H1 (cell line): ENCODE data around the gene NCOA1. TPM values are rescaled to one million over a fixed set of nuclear protein-coding genes. Genes with fewer than 3 reads are reported as not detected.

Source experiments
- CTCF ChIA-PET: fragments of 300-600 bp; sonication (Branson Sonifier 250); formaldehyde crosslinking; loops from one replicate; lab custom pipeline; 2021; ENCODE audit not compliant: partially characterized antibody; lab: Charles Lee
- POLR2A ChIA-PET: fragments of 300-600 bp; sonication (Branson Sonifier 250); formaldehyde crosslinking; loops from one replicate; lab custom pipeline; 2021; ENCODE audit warnings: inconsistent platforms; ENCODE audit not compliant: partially characterized antibody; lab: Charles Lee
- DNase-seq, 2 experiments: peaks; one replicate each; pipeline versions ENCODE4 v3.0.0 to v3.0.0-alpha.2; 2010 to 2022; ENCODE audit warnings: low spot score in 2 of 2, low read depth in 1 of 2, mixed read lengths in 1 of 2
- FAIRE-seq: peaks from 2 replicates; lab custom pipeline; 2011; peaks lifted over from hg19 to GRCh38; lab: Jason Lieb, UNC
- H2AFZ ChIP-seq: 2 replicates; pipeline ENCODE4 v1.8.1; 2012; ENCODE audit warnings: low read length, inconsistent platforms
- H2AK5ac ChIP-seq: 2 replicates; pipeline ENCODE4 v1.6.1; 2013; ENCODE audit warnings: low read depth, low read length
- H2BK120ac ChIP-seq: replicated peaks from 2 replicates; pipeline ENCODE3; 2013; ENCODE audit warnings: low read depth, low read length, inconsistent platforms
- H2BK12ac ChIP-seq: 2 replicates; pipeline ENCODE4 v1.6.1; 2013; ENCODE audit warnings: low read depth, low read length
- H2BK15ac ChIP-seq: 2 replicates; pipeline ENCODE4 v1.6.1; 2013; ENCODE audit warnings: low read length
- H2BK20ac ChIP-seq: 2 replicates; pipeline ENCODE4 v1.6.1; 2013; ENCODE audit warnings: low read length
- H2BK5ac ChIP-seq: 2 replicates; pipeline ENCODE4 v1.6.1; 2013; ENCODE audit warnings: low read depth, low read length
- H3K14ac ChIP-seq: 2 replicates; pipeline ENCODE4 v1.6.1; 2013; ENCODE audit warnings: inconsistent platforms; ENCODE audit not compliant: insufficient read length
- H3K18ac ChIP-seq: 2 replicates; pipeline ENCODE4 v1.6.1; 2013; ENCODE audit warnings: low read length; ENCODE audit errors: extremely low read depth
- H3K23ac ChIP-seq: 2 replicates; pipeline ENCODE4 v1.6.1; 2013; ENCODE audit warnings: inconsistent platforms; ENCODE audit not compliant: insufficient read length
- H3K23me2 ChIP-seq: 2 replicates; pipeline ENCODE4 v1.6.1; 2013; ENCODE audit warnings: low read depth, low read length
- H3K27ac ChIP-seq: 2 replicates; pipeline ENCODE4 v1.6.1; 2011; ENCODE audit warnings: low read depth, low read length, inconsistent platforms
- H3K27me3 ChIP-seq, 4 experiments: replicated peaks in 1 of 4; 1 replicate in 1 of 4; 2 replicates in 3 of 4; pipeline versions ENCODE4 v1.6.1 to v1.8.1; 2011 to 2013; ENCODE audit warnings: low read length in 3 of 4, mild to moderate bottlenecking in 3 of 4, inconsistent platforms in 2 of 4, mixed read lengths in 2 of 4, moderate library complexity in 1 of 4; ENCODE audit not compliant: control insufficient read depth in 3 of 4, insufficient read depth in 3 of 4; ENCODE audit errors: extremely low read depth in 1 of 4
- H3K36me3 ChIP-seq, 4 experiments: 2 replicates each; pipeline versions ENCODE4 v1.6.1 to v1.8.1; 2011 to 2013; ENCODE audit warnings: mild to moderate bottlenecking in 4 of 4, low read length in 3 of 4, moderate library complexity in 2 of 4, control low read depth in 1 of 4, inconsistent platforms in 1 of 4; ENCODE audit not compliant: insufficient read depth in 4 of 4, control insufficient read depth in 2 of 4
- H3K4ac ChIP-seq: replicated peaks from 2 replicates; pipeline ENCODE3; 2013; ENCODE audit warnings: low read length, low read depth, mixed read lengths, inconsistent platforms; ENCODE audit not compliant: insufficient read length
- H3K4me1 ChIP-seq, 4 experiments: replicated peaks in 1 of 4; 1 replicate in 1 of 4; 2 replicates in 3 of 4; pipeline versions ENCODE4 v1.6.1 to v1.8.1; 2011 to 2013; ENCODE audit warnings: low read length in 3 of 4, inconsistent platforms in 2 of 4, mixed read lengths in 1 of 4; ENCODE audit not compliant: insufficient read depth in 4 of 4, control insufficient read depth in 3 of 4
- H3K4me2 ChIP-seq, 2 experiments: 2 replicates each; pipeline versions ENCODE4 v1.6.1 to v1.8.1; 2011 to 2013; ENCODE audit warnings: low read depth in 2 of 2, low read length in 2 of 2, control low read depth in 1 of 2, inconsistent platforms in 1 of 2, mild to moderate bottlenecking in 1 of 2; ENCODE audit not compliant: insufficient read depth in 1 of 2
- H3K4me3 ChIP-seq, 4 experiments: fragments of 200-600, 300-600 bp in 1 of 4; sonication (generic), shearing (Covaris generic), sonication (Bioruptor Twin) in 1 of 4; 2 replicates each; pipeline versions ENCODE4 v1.5.1 to v1.8.1; 2011 to 2016; ENCODE audit warnings: low read length in 4 of 4, low read depth in 3 of 4, control low read depth in 2 of 4, inconsistent platforms in 2 of 4, mild to moderate bottlenecking in 2 of 4, mixed read lengths in 1 of 4, moderate library complexity in 1 of 4; ENCODE audit not compliant: insufficient read depth in 2 of 4; ENCODE audit errors: extremely low read depth in 1 of 4
- H3K56ac ChIP-seq: replicated peaks from 2 replicates; pipeline ENCODE3; 2013; ENCODE audit warnings: low read depth, mild to moderate bottlenecking, mixed read lengths, low read length, inconsistent platforms; ENCODE audit not compliant: insufficient read length
- H3K79me1 ChIP-seq: 2 replicates; pipeline ENCODE4 v1.6.1; 2013; ENCODE audit warnings: low read depth, low read length, control low read depth
- H3K79me2 ChIP-seq, 2 experiments: 2 replicates each; pipeline versions ENCODE4 v1.6.1 to v1.8.1; 2012 to 2013; ENCODE audit warnings: low read length in 2 of 2, mild to moderate bottlenecking in 2 of 2, inconsistent platforms in 1 of 2; ENCODE audit not compliant: insufficient read depth in 2 of 2, control insufficient read depth in 1 of 2
- H3K9ac ChIP-seq, 4 experiments: replicated peaks in 1 of 4; 1 replicate in 1 of 4; 2 replicates in 3 of 4; pipeline versions ENCODE4 v1.6.1 to v1.8.1; 2011 to 2013; ENCODE audit warnings: low read depth in 3 of 4, low read length in 3 of 4, control low read depth in 2 of 4, mild to moderate bottlenecking in 2 of 4, moderate library complexity in 2 of 4, inconsistent platforms in 1 of 4; ENCODE audit errors: extremely low read depth in 1 of 4
- H3K9me3 ChIP-seq, 2 experiments: 2 replicates each; pipeline versions ENCODE4 v1.6.1 to v1.8.1; 2012 to 2013; ENCODE audit warnings: mild to moderate bottlenecking in 2 of 2, moderate library complexity in 2 of 2, control low read depth in 1 of 2, inconsistent platforms in 1 of 2, low read depth in 1 of 2, low read length in 1 of 2, mixed read lengths in 1 of 2; ENCODE audit not compliant: insufficient read depth in 2 of 2
- H4K20me1 ChIP-seq, 2 experiments: replicated peaks in 1 of 2; 2 replicates each; pipeline versions ENCODE3 to v1.8.1; 2011 to 2013; ENCODE audit warnings: inconsistent platforms in 2 of 2, low read length in 2 of 2, mild to moderate bottlenecking in 1 of 2; ENCODE audit not compliant: insufficient read depth in 2 of 2, control insufficient read depth in 1 of 2
- H4K5ac ChIP-seq: 2 replicates; pipeline ENCODE4 v1.6.1; 2013; ENCODE audit warnings: low read length, low read depth, mixed read lengths, inconsistent platforms; ENCODE audit not compliant: insufficient read length
- H4K8ac ChIP-seq: 2 replicates; pipeline ENCODE4 v1.8.0; 2013; ENCODE audit warnings: mild to moderate bottlenecking, moderate library complexity, low read length, inconsistent platforms; ENCODE audit not compliant: insufficient read depth; ENCODE audit errors: extremely low read depth
- H4K91ac ChIP-seq: replicated peaks from 2 replicates; pipeline ENCODE3; 2013; ENCODE audit warnings: low read length, mixed read lengths, inconsistent platforms; ENCODE audit not compliant: insufficient read length
- CBX5 ChIP-seq: fragments of 300-800, 300-1000 bp; sonication (generic); IDR thresholded peaks from 2 replicates; pipeline ENCODE4 v1.7.1; 2016; ENCODE audit warnings: antibody characterized with exemption, low read length, low read depth
- E2F6 ChIP-seq: IDR thresholded peaks from 2 replicates; pipeline ENCODE4 v1.6.1; 2012; ENCODE audit warnings: inconsistent platforms
- EP300 ChIP-seq, 2 experiments: IDR thresholded peaks; 1 replicate in 1 of 2; 2 replicates in 1 of 2; pipeline ENCODE4 v1.6.1; 2011 to 2012; ENCODE audit warnings: low read depth in 2 of 2, low read length in 2 of 2, mild to moderate bottlenecking in 2 of 2, borderline replicate concordance in 1 of 2, inconsistent platforms in 1 of 2, moderate library complexity in 1 of 2
- FOSL1 ChIP-seq: IDR thresholded peaks from 2 replicates; pipeline ENCODE4 v1.6.1; 2011; ENCODE audit warnings: mild to moderate bottlenecking, low read depth, low read length, moderate library complexity; ENCODE audit not compliant: insufficient read depth
- GABPA ChIP-seq: IDR thresholded peaks from 2 replicates; pipeline ENCODE4 v1.6.1; 2011; ENCODE audit warnings: mild to moderate bottlenecking, low read length, moderate library complexity, borderline replicate concordance; ENCODE audit not compliant: insufficient read depth
- SAP30 ChIP-seq: fragments of 300-600 bp; sonication (generic); IDR thresholded peaks from 2 replicates; pipeline ENCODE4 v1.7.1; 2012; ENCODE audit warnings: low read length, moderate library complexity, mild to moderate bottlenecking, inconsistent platforms; ENCODE audit not compliant: insufficient read depth, insufficient replicate concordance
- SIRT6 ChIP-seq: IDR thresholded peaks from one replicate; pipeline ENCODE4 v1.7.1; 2012; ENCODE audit warnings: low read length, inconsistent platforms
- SP1 ChIP-seq: IDR thresholded peaks from 2 replicates; pipeline ENCODE4 v1.6.1; 2011; ENCODE audit warnings: low read depth, low read length
- SRF ChIP-seq: IDR thresholded peaks from 2 replicates; pipeline ENCODE4 v1.6.1; 2011; ENCODE audit warnings: mild to moderate bottlenecking, low read depth, low read length, moderate library complexity
- WGBS, 2 experiments: shearing (Covaris generic) in 1 of 2; methylation state at CpG; one replicate each; pipeline versions ENCODE4 v1.1.6 to v1.1.7; 2013 to 2015; ENCODE audit warnings: low lambda C conversion rate in 2 of 2, mixed read lengths in 2 of 2, inconsistent platforms in 1 of 2, low coverage in 1 of 2, missing lambda C conversion rate in 1 of 2; ENCODE audit not compliant: insufficient replicate concordance in 2 of 2, insufficient coverage in 1 of 2, insufficient read length in 1 of 2; ENCODE audit errors: extremely low coverage in 1 of 2, missing lambda C conversion rate in 1 of 2; 5-methylcytosine and 5-hydroxymethylcytosine counted together
- polyA plus RNA-seq, 7 experiments: library from polyadenylated mRNA; depleted of rRNA in 3 of 7; stranded (reverse) in 5 of 7; unstranded in 2 of 7; fragments of >200 nt in 5 of 7; fragments of 200-250 nt in 2 of 7; gene quantifications; 1 replicate in 5 of 7; 2 replicates in 1 of 7; 4 replicates in 1 of 7; pipeline versions ENCODE4 v1.2.1 to v1.2.3, GENCODE V29; 2011 to 2013; ENCODE audit warnings: missing spikeins in 2 of 7, mixed read lengths in 2 of 7
- total RNA-seq: library from RNA; stranded (reverse); fragmentation: NEBNext Ultra II Directional; extraction: Animal tissue kit (Norgen Biotek cat#: 25700); gene quantifications from 2 replicates; pipeline ENCODE4 v1.2.1, GENCODE V29; 2021

The NCOA1 gene
- total and polyA plus RNA-seq, 2 of the 8 experiments (the other 6 are each of a cell fraction or from before 2014, with no cell fraction given) = 12.8 to 17.9 TPM

- no peak overlapping the region for H3K9ac ChIP-seq
- H3K56ac ChIP-seq = no peak overlapping the region
- ChIA-PET CTCF (interaction anchor here (1.1 kb wide), 1 partner anchor 16 kb away, joined by 3 read pairs; no protein-coding TSS in a partner anchor), POLR2A (interaction anchor here (1.4 to 1.8 kb wide), 2 partner anchors 9 to 25 kb away, joined by 3 to 5 read pairs; partner anchors contain the start of genes CENPO and PTRHD1)
- no peak for DNase-seq
- H3K4ac ChIP-seq = no peak overlapping the region
- WGBS, 2 experiments = 88% methylated on average over 5 of the region's 5 CpGs; no CpG with 5 or more reads in 1 of the 2 experiments
- H3K27ac ChIP-seq = no peak overlapping the region
- no peaks in the 10 kb centered on the region for H4K20me1 ChIP-seq
- H2BK5ac ChIP-seq = no peak overlapping the region
- H4K91ac ChIP-seq = no peak overlapping the region
- no peaks in the 10 kb centered on the region for H3K27me3 ChIP-seq
- H3K79me1 ChIP-seq = no peaks in the 10 kb centered on the region
- no peak overlapping the region for H3K4me3 ChIP-seq
- no peak overlapping the region for H2AFZ ChIP-seq
- H3K36me3 ChIP-seq = peaks cover 0 to 3% (median 0%) of the 10 kb centered on the region in 4 experiments; a peak in 1 of 8 replicates
- H3K14ac ChIP-seq = no peak overlapping the region
- no peaks in the 10 kb centered on the region for H3K9me3 ChIP-seq
- H2BK15ac ChIP-seq = no peak overlapping the region
- no peak overlapping the region for H3K4me2 ChIP-seq
- H3K18ac ChIP-seq = no peak overlapping the region
- H3K23ac ChIP-seq = no peak overlapping the region
- FAIRE-seq = no peak
- no peak overlapping the region for H2BK120ac ChIP-seq
- H2AK5ac ChIP-seq = no peak overlapping the region
- no peaks in the 10 kb centered on the region; a peak in 3 of 7 replicates for H3K4me1 ChIP-seq
- H2BK12ac ChIP-seq = no peak overlapping the region
- TF ChIP-seq FOSL1 = no peak
- no peak for TF ChIP-seq E2F6
- no peak for TF ChIP-seq SIRT6
- TF ChIP-seq SRF = no peak
- no peak for TF ChIP-seq CBX5
- no peak for TF ChIP-seq SP1
- TF ChIP-seq EP300 (IDR thresholded peaks at IDR 0.05; ENCODE audit: borderline replicate concordance in 1 of 2, low read depth in 2 of 2, low read length in 2 of 2) = no peak
- TF ChIP-seq GABPA = no peak
- TF ChIP-seq SAP30 = no peak
- no peak overlapping the region for H4K8ac ChIP-seq
- no peaks in the 10 kb centered on the region for H3K79me2 ChIP-seq
- H2BK20ac ChIP-seq = no peak overlapping the region
- no peak overlapping the region for H4K5ac ChIP-seq
- no peaks in the 10 kb centered on the region; the same call in 1 of the 2 replicates for H3K23me2 ChIP-seq
Measured at GRCh38 chr2:24768013-24768412, 277.0 kb downstream of the NCOA1 start.
